H1 (cell line): ENCODE measurements around the gene DCDC2B. TPM values are rescaled to one million over a fixed set of nuclear protein-coding genes. Genes with fewer than 3 reads are reported as not detected.
A peak's percentile ranks its signal among the peaks of the same experiment; 100 is the strongest.

Experiments used
- CTCF ChIA-PET: fragments of 300-600 bp; sonication (Branson Sonifier 250); formaldehyde crosslinking; loops from one replicate; lab custom pipeline; 2021; ENCODE audit not compliant: partially characterized antibody; lab: Charles Lee
- POLR2A ChIA-PET: fragments of 300-600 bp; sonication (Branson Sonifier 250); formaldehyde crosslinking; loops from one replicate; lab custom pipeline; 2021; ENCODE audit warnings: inconsistent platforms; ENCODE audit not compliant: partially characterized antibody; lab: Charles Lee
- DNase-seq, 2 experiments: peaks; one replicate each; pipeline versions ENCODE4 v3.0.0 to v3.0.0-alpha.2; 2010 to 2022; ENCODE audit warnings: low spot score in 2 of 2, low read depth in 1 of 2, mixed read lengths in 1 of 2
- FAIRE-seq: peaks from 2 replicates; lab custom pipeline; 2011; peaks lifted over from hg19 to GRCh38; lab: Jason Lieb, UNC
- H2AFZ ChIP-seq: 2 replicates; pipeline ENCODE4 v1.8.1; 2012; ENCODE audit warnings: low read length, inconsistent platforms
- H2AK5ac ChIP-seq: 2 replicates; pipeline ENCODE4 v1.6.1; 2013; ENCODE audit warnings: low read depth, low read length
- H2BK120ac ChIP-seq: replicated peaks from 2 replicates; pipeline ENCODE3; 2013; ENCODE audit warnings: low read depth, low read length, inconsistent platforms
- H2BK12ac ChIP-seq: 2 replicates; pipeline ENCODE4 v1.6.1; 2013; ENCODE audit warnings: low read depth, low read length
- H2BK15ac ChIP-seq: 2 replicates; pipeline ENCODE4 v1.6.1; 2013; ENCODE audit warnings: low read length
- H2BK20ac ChIP-seq: 2 replicates; pipeline ENCODE4 v1.6.1; 2013; ENCODE audit warnings: low read length
- H2BK5ac ChIP-seq: 2 replicates; pipeline ENCODE4 v1.6.1; 2013; ENCODE audit warnings: low read depth, low read length
- H3K14ac ChIP-seq: 2 replicates; pipeline ENCODE4 v1.6.1; 2013; ENCODE audit warnings: inconsistent platforms; ENCODE audit not compliant: insufficient read length
- H3K18ac ChIP-seq: 2 replicates; pipeline ENCODE4 v1.6.1; 2013; ENCODE audit warnings: low read length; ENCODE audit errors: extremely low read depth
- H3K23ac ChIP-seq: 2 replicates; pipeline ENCODE4 v1.6.1; 2013; ENCODE audit warnings: inconsistent platforms; ENCODE audit not compliant: insufficient read length
- H3K23me2 ChIP-seq: 2 replicates; pipeline ENCODE4 v1.6.1; 2013; ENCODE audit warnings: low read depth, low read length
- H3K27ac ChIP-seq: 2 replicates; pipeline ENCODE4 v1.6.1; 2011; ENCODE audit warnings: low read depth, low read length, inconsistent platforms
- H3K27me3 ChIP-seq, 4 experiments: replicated peaks in 1 of 4; 1 replicate in 1 of 4; 2 replicates in 3 of 4; pipeline versions ENCODE4 v1.6.1 to v1.8.1; 2011 to 2013; ENCODE audit warnings: low read length in 3 of 4, mild to moderate bottlenecking in 3 of 4, inconsistent platforms in 2 of 4, mixed read lengths in 2 of 4, moderate library complexity in 1 of 4; ENCODE audit not compliant: control insufficient read depth in 3 of 4, insufficient read depth in 3 of 4; ENCODE audit errors: extremely low read depth in 1 of 4
- H3K36me3 ChIP-seq, 4 experiments: 2 replicates each; pipeline versions ENCODE4 v1.6.1 to v1.8.1; 2011 to 2013; ENCODE audit warnings: mild to moderate bottlenecking in 4 of 4, low read length in 3 of 4, moderate library complexity in 2 of 4, control low read depth in 1 of 4, inconsistent platforms in 1 of 4; ENCODE audit not compliant: insufficient read depth in 4 of 4, control insufficient read depth in 2 of 4
- H3K4ac ChIP-seq: replicated peaks from 2 replicates; pipeline ENCODE3; 2013; ENCODE audit warnings: low read length, low read depth, mixed read lengths, inconsistent platforms; ENCODE audit not compliant: insufficient read length
- H3K4me1 ChIP-seq, 4 experiments: replicated peaks in 1 of 4; 1 replicate in 1 of 4; 2 replicates in 3 of 4; pipeline versions ENCODE4 v1.6.1 to v1.8.1; 2011 to 2013; ENCODE audit warnings: low read length in 3 of 4, inconsistent platforms in 2 of 4, mixed read lengths in 1 of 4; ENCODE audit not compliant: insufficient read depth in 4 of 4, control insufficient read depth in 3 of 4
- H3K4me2 ChIP-seq, 2 experiments: 2 replicates each; pipeline versions ENCODE4 v1.6.1 to v1.8.1; 2011 to 2013; ENCODE audit warnings: low read depth in 2 of 2, low read length in 2 of 2, control low read depth in 1 of 2, inconsistent platforms in 1 of 2, mild to moderate bottlenecking in 1 of 2; ENCODE audit not compliant: insufficient read depth in 1 of 2
- H3K4me3 ChIP-seq, 4 experiments: fragments of 200-600, 300-600 bp in 1 of 4; sonication (generic), shearing (Covaris generic), sonication (Bioruptor Twin) in 1 of 4; 2 replicates each; pipeline versions ENCODE4 v1.5.1 to v1.8.1; 2011 to 2016; ENCODE audit warnings: low read length in 4 of 4, low read depth in 3 of 4, control low read depth in 2 of 4, inconsistent platforms in 2 of 4, mild to moderate bottlenecking in 2 of 4, mixed read lengths in 1 of 4, moderate library complexity in 1 of 4; ENCODE audit not compliant: insufficient read depth in 2 of 4; ENCODE audit errors: extremely low read depth in 1 of 4
- H3K56ac ChIP-seq: replicated peaks from 2 replicates; pipeline ENCODE3; 2013; ENCODE audit warnings: low read depth, mild to moderate bottlenecking, mixed read lengths, low read length, inconsistent platforms; ENCODE audit not compliant: insufficient read length
- H3K79me1 ChIP-seq: 2 replicates; pipeline ENCODE4 v1.6.1; 2013; ENCODE audit warnings: low read depth, low read length, control low read depth
- H3K79me2 ChIP-seq, 2 experiments: 2 replicates each; pipeline versions ENCODE4 v1.6.1 to v1.8.1; 2012 to 2013; ENCODE audit warnings: low read length in 2 of 2, mild to moderate bottlenecking in 2 of 2, inconsistent platforms in 1 of 2; ENCODE audit not compliant: insufficient read depth in 2 of 2, control insufficient read depth in 1 of 2
- H3K9ac ChIP-seq, 4 experiments: replicated peaks in 1 of 4; 1 replicate in 1 of 4; 2 replicates in 3 of 4; pipeline versions ENCODE4 v1.6.1 to v1.8.1; 2011 to 2013; ENCODE audit warnings: low read depth in 3 of 4, low read length in 3 of 4, control low read depth in 2 of 4, mild to moderate bottlenecking in 2 of 4, moderate library complexity in 2 of 4, inconsistent platforms in 1 of 4; ENCODE audit errors: extremely low read depth in 1 of 4
- H3K9me3 ChIP-seq, 2 experiments: 2 replicates each; pipeline versions ENCODE4 v1.6.1 to v1.8.1; 2012 to 2013; ENCODE audit warnings: mild to moderate bottlenecking in 2 of 2, moderate library complexity in 2 of 2, control low read depth in 1 of 2, inconsistent platforms in 1 of 2, low read depth in 1 of 2, low read length in 1 of 2, mixed read lengths in 1 of 2; ENCODE audit not compliant: insufficient read depth in 2 of 2
- H4K20me1 ChIP-seq, 2 experiments: replicated peaks in 1 of 2; 2 replicates each; pipeline versions ENCODE3 to v1.8.1; 2011 to 2013; ENCODE audit warnings: inconsistent platforms in 2 of 2, low read length in 2 of 2, mild to moderate bottlenecking in 1 of 2; ENCODE audit not compliant: insufficient read depth in 2 of 2, control insufficient read depth in 1 of 2
- H4K5ac ChIP-seq: 2 replicates; pipeline ENCODE4 v1.6.1; 2013; ENCODE audit warnings: low read length, low read depth, mixed read lengths, inconsistent platforms; ENCODE audit not compliant: insufficient read length
- H4K8ac ChIP-seq: 2 replicates; pipeline ENCODE4 v1.8.0; 2013; ENCODE audit warnings: mild to moderate bottlenecking, moderate library complexity, low read length, inconsistent platforms; ENCODE audit not compliant: insufficient read depth; ENCODE audit errors: extremely low read depth
- H4K91ac ChIP-seq: replicated peaks from 2 replicates; pipeline ENCODE3; 2013; ENCODE audit warnings: low read length, mixed read lengths, inconsistent platforms; ENCODE audit not compliant: insufficient read length
- CBX8 ChIP-seq: fragments of 300-800, 300-1000 bp; sonication (generic); IDR thresholded peaks from 2 replicates; pipeline ENCODE4 v1.7.1; 2016; ENCODE audit warnings: low read depth, low read length, borderline replicate concordance
- CEBPB ChIP-seq: IDR thresholded peaks from 2 replicates; pipeline ENCODE4 v1.6.1; 2012; ENCODE audit warnings: low read depth, low read length
- CHD1 ChIP-seq: IDR thresholded peaks from 2 replicates; pipeline ENCODE4 v1.6.1; 2012; ENCODE audit warnings: low read depth, low read length, improper control_type of control experiment
- CHD2 ChIP-seq: IDR thresholded peaks from 2 replicates; pipeline ENCODE4 v1.6.1; 2012; ENCODE audit warnings: low read length, improper control_type of control experiment
- CREB1 ChIP-seq: IDR thresholded peaks from 2 replicates; pipeline ENCODE4 v1.6.1; 2012; ENCODE audit warnings: inconsistent platforms
- CTCF ChIP-seq, 3 experiments: IDR thresholded peaks; 1 replicate in 2 of 3; 2 replicates in 1 of 3; pipeline versions ENCODE4 v1.5.1 to v1.6.1; 2011; ENCODE audit warnings: low read length in 3 of 3, mild to moderate bottlenecking in 3 of 3, inconsistent platforms in 2 of 3, low read depth in 1 of 3, moderate library complexity in 1 of 3; ENCODE audit not compliant: insufficient read depth in 1 of 3; ENCODE audit errors: control extremely low read depth in 1 of 3
- GTF2F1 ChIP-seq: IDR thresholded peaks from 2 replicates; pipeline ENCODE4 v1.6.1; 2012; ENCODE audit warnings: low read depth, low read length, improper control_type of control experiment, borderline replicate concordance
- SIX5 ChIP-seq: IDR thresholded peaks from 2 replicates; pipeline ENCODE4 v1.6.1; 2011; ENCODE audit warnings: mild to moderate bottlenecking, low read depth, low read length
- TBP ChIP-seq: IDR thresholded peaks from 2 replicates; pipeline ENCODE4 v1.6.1; 2011; ENCODE audit warnings: low read depth, low read length, improper control_type of control experiment
- TCF12 ChIP-seq: IDR thresholded peaks from 2 replicates; pipeline ENCODE4 v1.6.1; 2011; ENCODE audit warnings: low read depth, mild to moderate bottlenecking, low read length
- WGBS, 2 experiments: shearing (Covaris generic) in 1 of 2; methylation state at CpG; one replicate each; pipeline versions ENCODE4 v1.1.6 to v1.1.7; 2013 to 2015; ENCODE audit warnings: low lambda C conversion rate in 2 of 2, mixed read lengths in 2 of 2, inconsistent platforms in 1 of 2, low coverage in 1 of 2, missing lambda C conversion rate in 1 of 2; ENCODE audit not compliant: insufficient replicate concordance in 2 of 2, insufficient coverage in 1 of 2, insufficient read length in 1 of 2; ENCODE audit errors: extremely low coverage in 1 of 2, missing lambda C conversion rate in 1 of 2; 5-methylcytosine and 5-hydroxymethylcytosine counted together
- polyA plus RNA-seq, 7 experiments: library from polyadenylated mRNA; depleted of rRNA in 3 of 7; stranded (reverse) in 5 of 7; unstranded in 2 of 7; fragments of >200 nt in 5 of 7; fragments of 200-250 nt in 2 of 7; gene quantifications; 1 replicate in 5 of 7; 2 replicates in 1 of 7; 4 replicates in 1 of 7; pipeline versions ENCODE4 v1.2.1 to v1.2.3, GENCODE V29; 2011 to 2013; ENCODE audit warnings: missing spikeins in 2 of 7, mixed read lengths in 2 of 7
- total RNA-seq: library from RNA; stranded (reverse); fragmentation: NEBNext Ultra II Directional; extraction: Animal tissue kit (Norgen Biotek cat#: 25700); gene quantifications from 2 replicates; pipeline ENCODE4 v1.2.1, GENCODE V29; 2021

Gene DCDC2B
- total and polyA plus RNA-seq, 2 of the 8 experiments (the other 6 are each of a cell fraction or from before 2014, with no cell fraction given): not detected

GRCh38 chr1:32178380-32179192 is 30.3 kb upstream of the DCDC2B start:
- Histone ChIP-seq H2BK5ac (no peak overlapping the region), H3K4me1 (peaks cover 8 to 15% (median 10%) of the 10 kb centered on the region in 4 experiments; a peak in 6 of 7 replicates), H4K20me1 (no peaks in the 10 kb centered on the region), H3K14ac (no peak overlapping the region), H2BK120ac (no peak overlapping the region), H2BK20ac (no peak overlapping the region), H3K36me3 (peaks cover 6 to 20% (median 9%) of the 10 kb centered on the region in 4 experiments; a peak in 7 of 8 replicates), H3K27ac (no peak overlapping the region; the same call in 1 of the 2 replicates), H4K5ac (no peak overlapping the region), H4K8ac (no peak overlapping the region), H3K18ac (no peak overlapping the region), H3K23ac (no peak overlapping the region), H3K4me3 (peak overlapping the region in 3 of 4 experiments; percentile 17 to 89 (median 36); a peak in 4 of 8 replicates), H2AK5ac (no peak overlapping the region), H3K4ac (no peak overlapping the region), H3K56ac (no peak overlapping the region), H2BK12ac (no peak overlapping the region), H3K79me2 (peaks cover 2 to 22% of the 10 kb centered on the region in 2 experiments; a peak in 3 of 4 replicates), H2BK15ac (no peak overlapping the region), H3K27me3 (no peaks in the 10 kb centered on the region)
- 78% methylated on average over 7 of the region's 7 CpGs; no CpG with 5 or more reads in 1 of the 2 experiments for WGBS, 2 experiments
- ChIA-PET CTCF (interaction anchor here (0.6 to 1.6 kb wide), 3 partner anchors 10 to 68 kb away, joined by 3 to 5 read pairs (median 4); no protein-coding TSS in a partner anchor), POLR2A (interaction anchor here (0.6 to 18.1 kb wide), 20 partner anchors 10 to 472 kb away, joined by 3 to 332 read pairs (median 4); partner anchors contain the start of genes CCDC28B, IQCC, KPNA6 and RBBP4)
- FAIRE-seq: no peak
- no peak for DNase-seq
- TF ChIP-seq CHD1: no peak
- no peak for TF ChIP-seq TCF12
- no peak for TF ChIP-seq CTCF (IDR thresholded peaks at IDR 0.05; ENCODE audit: control extremely low read depth in 1 of 3, insufficient read depth in 1 of 3, low read depth in 1 of 3, low read length in 3 of 3)
- TF ChIP-seq SIX5: no peak
- TF ChIP-seq CEBPB: no peak
- TF ChIP-seq CHD2: no peak
- TF ChIP-seq CREB1: no peak
- no peak for TF ChIP-seq TBP
- TF ChIP-seq CBX8: no peak
- no peak for TF ChIP-seq GTF2F1
- TF ChIP-seq, all 59 proteins: peak for 0
- H3K9ac ChIP-seq: no peak overlapping the region
- peak overlapping the region; percentile 82 to 91 for H3K4me2 ChIP-seq
- H3K79me1 ChIP-seq: peaks cover 3% of the 10 kb centered on the region; the same call in 1 of the 2 replicates
- peak overlapping the region; percentile 93 for H2AFZ ChIP-seq
- no peak overlapping the region for H4K91ac ChIP-seq
- peaks cover 2% of the 10 kb centered on the region; the same call in 1 of the 2 replicates for H3K23me2 ChIP-seq
- H3K9me3 ChIP-seq: no peaks in the 10 kb centered on the region
